ENCODE data around the gene TRAPPC2L.

TRAPPC2L gene

GRCh38 chr16:88824256-88825077, 32.5 kb upstream of the TRAPPC2L start:
- Histone ChIP-seq H3K27me3 (replicated peaks; ENCODE audit: insufficient read depth, low read length) (no peaks in the 10 kb centered on the region), H3K4me2 (ENCODE audit: low read depth, low read length) (no peak overlapping the region), H3K9me3 (replicated peaks; ENCODE audit: insufficient read depth, low read length) (no peaks in the 10 kb centered on the region), H3K36me3 (replicated peaks; ENCODE audit: insufficient read depth, low read length) (no peaks in the 10 kb centered on the region), H3K9ac (ENCODE audit: low read length) (no peak overlapping the region), H3K27ac (ENCODE audit: low read length) (no peak overlapping the region), H4K20me1 (ENCODE audit: insufficient read depth, low read length) (no peaks in the 10 kb centered on the region), H2AFZ (ENCODE audit: low read length) (no peak overlapping the region), H3K4me3 (ENCODE audit: low read length) (no peak overlapping the region), H3K79me2 (ENCODE audit: low read length) (no peaks in the 10 kb centered on the region), H3F3A (ENCODE audit: insufficient read depth, low read length) (no peaks in the 10 kb centered on the region), H3K9me2 (replicated peaks; ENCODE audit: insufficient read depth, low read length) (no peaks in the 10 kb centered on the region), H3K4me1 (ENCODE audit: low read length) (no peaks in the 10 kb centered on the region)
- DNase-seq, result no peak
- TF ChIP-seq EZH2phosphoT487 (IDR thresholded peaks at IDR 0.05; ENCODE audit: low read length) (no peak), EZH2 (optimal IDR thresholded peaks at IDR 0.05; ENCODE audit: low read depth, low read length) (no peak)
- TF ChIP-seq, protein P1, sequence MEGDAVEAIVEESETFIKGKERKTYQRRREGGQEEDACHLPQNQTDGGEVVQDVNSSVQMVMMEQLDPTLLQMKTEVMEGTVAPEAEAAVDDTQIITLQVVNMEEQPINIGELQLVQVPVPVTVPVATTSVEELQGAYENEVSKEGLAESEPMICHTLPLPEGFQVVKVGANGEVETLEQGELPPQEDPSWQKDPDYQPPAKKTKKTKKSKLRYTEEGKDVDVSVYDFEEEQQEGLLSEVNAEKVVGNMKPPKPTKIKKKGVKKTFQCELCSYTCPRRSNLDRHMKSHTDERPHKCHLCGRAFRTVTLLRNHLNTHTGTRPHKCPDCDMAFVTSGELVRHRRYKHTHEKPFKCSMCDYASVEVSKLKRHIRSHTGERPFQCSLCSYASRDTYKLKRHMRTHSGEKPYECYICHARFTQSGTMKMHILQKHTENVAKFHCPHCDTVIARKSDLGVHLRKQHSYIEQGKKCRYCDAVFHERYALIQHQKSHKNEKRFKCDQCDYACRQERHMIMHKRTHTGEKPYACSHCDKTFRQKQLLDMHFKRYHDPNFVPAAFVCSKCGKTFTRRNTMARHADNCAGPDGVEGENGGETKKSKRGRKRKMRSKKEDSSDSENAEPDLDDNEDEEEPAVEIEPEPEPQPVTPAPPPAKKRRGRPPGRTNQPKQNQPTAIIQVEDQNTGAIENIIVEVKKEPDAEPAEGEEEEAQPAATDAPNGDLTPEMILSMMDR (IDR thresholded peaks at IDR 0.05; ENCODE audit: low read length), result no peak

DNA sequence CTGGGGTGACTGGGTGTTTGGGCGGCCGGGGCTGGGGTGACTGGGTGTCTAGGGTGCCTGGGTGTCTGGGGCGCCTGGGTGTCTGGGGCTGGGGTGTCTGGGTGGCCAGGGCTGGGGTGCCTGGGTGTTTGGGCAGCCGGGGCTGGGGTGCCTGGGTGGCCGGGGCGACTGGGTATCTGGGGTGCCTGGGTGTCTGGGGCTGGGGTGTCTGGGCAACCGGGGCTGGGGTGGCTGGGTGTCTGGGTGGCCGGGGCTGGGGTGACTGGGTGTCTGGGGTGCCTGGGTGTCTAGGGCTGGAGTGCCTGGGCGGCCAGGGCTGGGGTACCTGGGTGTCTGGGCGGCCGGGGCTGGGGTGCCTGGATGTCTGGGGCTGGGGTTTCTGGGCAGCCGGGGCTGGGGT, 31.8 kb upstream of the TRAPPC2L start:
- Histone ChIP-seq H3F3A (ENCODE audit: insufficient read depth, low read length) (no peaks in the 10 kb centered on the region), H3K27me3 (replicated peaks; ENCODE audit: insufficient read depth, low read length) (no peaks in the 10 kb centered on the region), H3K9me2 (replicated peaks; ENCODE audit: insufficient read depth, low read length) (no peaks in the 10 kb centered on the region), H2AFZ (ENCODE audit: low read length) (no peak overlapping the region), H3K4me1 (ENCODE audit: low read length) (no peaks in the 10 kb centered on the region), H3K9me3 (replicated peaks; ENCODE audit: insufficient read depth, low read length) (no peaks in the 10 kb centered on the region), H3K79me2 (ENCODE audit: low read length) (no peaks in the 10 kb centered on the region), H3K27ac (ENCODE audit: low read length) (no peak overlapping the region), H4K20me1 (ENCODE audit: insufficient read depth, low read length) (no peaks in the 10 kb centered on the region), H3K4me3 (ENCODE audit: low read length) (no peak overlapping the region), H3K9ac (ENCODE audit: low read length) (no peak overlapping the region), H3K36me3 (replicated peaks; ENCODE audit: insufficient read depth, low read length) (no peaks in the 10 kb centered on the region), H3K4me2 (ENCODE audit: low read depth, low read length) (no peak overlapping the region)
- no peak for DNase-seq
- TF ChIP-seq EZH2 (optimal IDR thresholded peaks at IDR 0.05; ENCODE audit: low read depth, low read length), result no peak
- TF ChIP-seq, protein P1 (IDR thresholded peaks at IDR 0.05; ENCODE audit: low read length), result no peak
- no peak for TF ChIP-seq EZH2phosphoT487 (IDR thresholded peaks at IDR 0.05; ENCODE audit: low read length)

DNA sequence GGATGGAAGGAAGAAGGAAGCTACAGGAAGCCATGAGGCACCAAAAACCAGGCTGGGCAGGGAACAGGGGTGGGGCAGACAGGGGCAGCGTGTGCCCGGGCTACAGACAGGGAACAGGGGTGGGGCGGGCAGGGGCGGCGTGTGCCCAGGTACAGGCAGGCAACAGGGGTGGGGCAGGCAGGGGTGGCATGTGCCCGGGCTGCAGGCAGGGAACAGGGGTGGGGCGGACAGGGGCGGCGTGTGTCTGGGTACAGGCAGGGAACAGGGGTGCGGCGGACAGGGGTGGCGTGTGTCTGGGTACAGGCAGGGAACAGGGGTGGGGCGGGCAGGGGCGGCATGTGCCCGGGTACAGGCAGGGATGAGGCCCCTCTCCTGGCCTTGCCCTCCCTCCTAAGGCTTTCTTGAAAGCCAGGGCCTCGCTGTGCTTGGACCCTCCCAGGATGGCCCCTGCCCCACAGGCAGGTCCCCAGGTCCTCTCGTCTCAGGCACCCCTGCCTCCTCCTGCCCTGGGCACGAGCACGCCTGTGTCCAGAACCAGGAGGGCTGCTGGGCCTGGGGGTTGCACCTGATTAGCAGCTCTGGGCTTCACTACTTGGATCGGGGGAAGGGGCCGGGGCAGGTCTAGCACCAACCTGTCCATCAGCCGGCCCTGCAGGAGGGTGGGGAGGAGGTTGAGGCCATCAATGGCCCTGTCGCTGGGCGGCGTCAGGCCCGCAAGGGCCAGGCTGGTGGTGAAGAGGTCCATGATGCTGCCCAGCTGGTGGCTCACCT, 30.7 kb upstream of the TRAPPC2L start:
- Histone ChIP-seq H3K27ac (ENCODE audit: low read length) (no peak overlapping the region), H3K79me2 (ENCODE audit: low read length) (no peaks in the 10 kb centered on the region), H3K27me3 (replicated peaks; ENCODE audit: insufficient read depth, low read length) (no peaks in the 10 kb centered on the region), H3K9me2 (replicated peaks; ENCODE audit: insufficient read depth, low read length) (no peaks in the 10 kb centered on the region), H3K9me3 (replicated peaks; ENCODE audit: insufficient read depth, low read length) (no peaks in the 10 kb centered on the region), H3K4me2 (ENCODE audit: low read depth, low read length) (no peak overlapping the region), H3K9ac (ENCODE audit: low read length) (no peak overlapping the region), H3K4me3 (ENCODE audit: low read length) (no peak overlapping the region), H3F3A (ENCODE audit: insufficient read depth, low read length) (no peaks in the 10 kb centered on the region), H3K36me3 (replicated peaks; ENCODE audit: insufficient read depth, low read length) (no peaks in the 10 kb centered on the region), H4K20me1 (ENCODE audit: insufficient read depth, low read length) (no peaks in the 10 kb centered on the region), H3K4me1 (ENCODE audit: low read length) (no peaks in the 10 kb centered on the region), H2AFZ (ENCODE audit: low read length) (no peak overlapping the region)
- TF ChIP-seq, protein P1 (IDR thresholded peaks at IDR 0.05; ENCODE audit: low read length), result no peak
- no peak for DNase-seq
